ENCODE data around the gene COL28A1.
A peak's percentile ranks its signal among the peaks of the same experiment; 100 is the strongest.

Gene COL28A1

DNA sequence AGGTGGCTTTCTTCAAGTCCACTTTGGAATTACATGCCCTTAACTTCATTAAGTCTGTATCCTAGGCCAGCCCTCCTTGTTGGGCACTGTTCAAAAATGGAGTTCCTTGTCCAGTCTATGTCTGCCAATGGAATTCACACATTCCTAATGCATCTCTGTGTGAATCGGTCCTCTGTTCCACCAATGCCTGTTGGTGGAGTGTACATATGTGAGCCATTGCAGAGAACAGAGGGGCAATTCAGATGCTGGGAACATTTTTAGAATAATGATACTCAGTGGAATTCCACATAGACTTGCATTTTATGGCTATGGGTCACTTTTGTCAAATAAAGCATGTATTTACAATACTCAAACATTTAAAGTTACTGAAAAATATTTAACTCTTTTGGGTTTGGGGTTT lies 108.3 kb downstream of the COL28A1 start:
- Histone ChIP-seq H3K18ac (ENCODE audit: low read length) (no peak overlapping the region), H3K4ac (ENCODE audit: low read depth, low read length) (no peak overlapping the region), H3K4me3 (ENCODE audit: low read depth, low read length) (no peak overlapping the region), H2BK5ac (ENCODE audit: low read depth, low read length, poor library complexity) (no peak overlapping the region), H2BK12ac (ENCODE audit: low read length) (no peak overlapping the region), H4K8ac (ENCODE audit: low read depth, low read length) (no peak overlapping the region), H3K14ac (ENCODE audit: low read length) (no peak overlapping the region), H2BK120ac (ENCODE audit: insufficient read depth, low read length, poor library complexity) (no peak overlapping the region), H2AK5ac (ENCODE audit: low read length) (no peak overlapping the region), H3K23ac (ENCODE audit: low read length) (no peak overlapping the region), H3K4me2 (ENCODE audit: low read length) (no peak overlapping the region), H4K91ac (ENCODE audit: low read depth, low read length) (no peak overlapping the region), H3K79me2 (ENCODE audit: control insufficient read depth, insufficient read depth, low read length, poor library complexity) (no peaks in the 10 kb centered on the region), H3K79me1 (ENCODE audit: low read length) (no peaks in the 10 kb centered on the region), H3K27me3 (ENCODE audit: insufficient read depth, low read length) (no peaks in the 10 kb centered on the region), H4K12ac (ENCODE audit: low read depth, low read length) (no peak overlapping the region), H3K27ac (ENCODE audit: low read depth, low read length) (no peak overlapping the region), H3K36me3 (ENCODE audit: control insufficient read depth in 1 of 2, insufficient read depth in 2 of 2, low read length in 2 of 2) (no peaks in the 10 kb centered on the region), H2AFZ (ENCODE audit: insufficient read depth, low read length, poor library complexity) (no peak overlapping the region), H3K4me1 (ENCODE audit: control insufficient read depth in 1 of 2, insufficient read depth in 2 of 2, low read length in 2 of 2) (no peaks in the 10 kb centered on the region), H3K9me3 (ENCODE audit: insufficient read depth, low read depth, low read length) (no peaks in the 10 kb centered on the region), H3K9ac (ENCODE audit: low read length) (no peak overlapping the region)
- WGBS (ENCODE audit: extremely low coverage, insufficient coverage, insufficient read length): no CpG with 5 or more reads among the region's 1 CpG
- no peak for DNase-seq

DNA sequence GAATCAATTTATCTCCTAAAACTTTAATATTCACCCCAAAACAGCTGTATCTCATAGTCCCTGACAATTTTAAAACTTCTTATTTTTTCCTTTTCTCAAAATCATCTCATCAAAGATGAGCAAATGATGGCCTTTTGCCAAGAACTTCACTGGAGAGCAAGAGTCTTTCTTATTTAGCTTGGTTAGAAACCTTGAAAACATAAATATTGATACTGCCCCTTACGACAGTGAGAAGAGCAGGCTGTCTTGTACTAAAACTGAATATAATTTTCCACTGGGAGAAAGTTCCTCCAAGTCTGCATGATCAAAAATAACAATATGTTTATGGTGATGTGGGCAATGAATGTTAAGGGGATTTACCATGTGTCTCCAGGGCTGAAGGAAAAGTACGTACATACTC lies 109.0 kb downstream of the COL28A1 start:
- no peak overlapping the region for H3K9ac ChIP-seq (ENCODE audit: low read length)
- no peak overlapping the region for H4K91ac ChIP-seq (ENCODE audit: low read depth, low read length)
- no CpG with 5 or more reads among the region's 2 CpGs for whole genome bisulfite sequencing (ENCODE audit: extremely low coverage, insufficient coverage, insufficient read length)
- no peak overlapping the region for H4K8ac ChIP-seq (ENCODE audit: low read depth, low read length)
- no peak overlapping the region for H2AFZ ChIP-seq (ENCODE audit: insufficient read depth, low read length, poor library complexity)
- H2BK120ac ChIP-seq (ENCODE audit: insufficient read depth, low read length, poor library complexity): no peak overlapping the region
- no peak overlapping the region for H3K4ac ChIP-seq (ENCODE audit: low read depth, low read length)
- H3K36me3 ChIP-seq (ENCODE audit: control insufficient read depth in 1 of 2, insufficient read depth in 2 of 2, low read length in 2 of 2): no peaks in the 10 kb centered on the region
- no peak overlapping the region for H3K18ac ChIP-seq (ENCODE audit: low read length)
- no peak overlapping the region for H3K23ac ChIP-seq (ENCODE audit: low read length)
- no peak overlapping the region for H4K12ac ChIP-seq (ENCODE audit: low read depth, low read length)
- no peak overlapping the region for H3K4me2 ChIP-seq (ENCODE audit: low read length)
- H3K14ac ChIP-seq (ENCODE audit: low read length): no peak overlapping the region
- H3K79me1 ChIP-seq (ENCODE audit: low read length): no peaks in the 10 kb centered on the region
- DNase-seq: no peak
- H2BK12ac ChIP-seq (ENCODE audit: low read length): no peak overlapping the region
- H3K79me2 ChIP-seq (ENCODE audit: control insufficient read depth, insufficient read depth, low read length, poor library complexity): no peaks in the 10 kb centered on the region
- no peak overlapping the region for H3K27ac ChIP-seq (ENCODE audit: low read depth, low read length)
- no peak overlapping the region for H2AK5ac ChIP-seq (ENCODE audit: low read length)
- H3K4me1 ChIP-seq (ENCODE audit: control insufficient read depth in 1 of 2, insufficient read depth in 2 of 2, low read length in 2 of 2): no peaks in the 10 kb centered on the region
- no peaks in the 10 kb centered on the region for H3K27me3 ChIP-seq (ENCODE audit: insufficient read depth, low read length)
- no peaks in the 10 kb centered on the region for H3K9me3 ChIP-seq (ENCODE audit: insufficient read depth, low read depth, low read length)
- no peak overlapping the region for H3K4me3 ChIP-seq (ENCODE audit: low read depth, low read length)
- no peak overlapping the region for H2BK5ac ChIP-seq (ENCODE audit: low read depth, low read length, poor library complexity)

DNA sequence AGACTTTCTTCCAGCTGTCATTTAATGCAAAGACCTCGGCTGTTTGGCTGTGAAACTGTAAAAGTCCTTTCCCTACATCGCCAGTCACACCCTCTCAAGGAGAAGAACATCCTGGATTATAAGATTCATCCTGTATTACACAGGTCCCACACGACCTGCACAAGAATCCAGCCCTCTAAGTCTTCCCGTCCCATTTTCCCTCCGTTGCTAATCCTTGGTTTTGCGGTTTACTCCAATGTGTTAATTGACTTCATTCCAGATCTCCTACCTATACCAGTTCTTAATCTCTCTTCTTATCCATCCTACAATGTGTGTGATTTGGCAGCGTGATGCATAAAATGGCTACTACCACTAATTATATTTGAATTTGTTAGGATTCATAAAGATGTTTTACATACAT lies 110.4 kb downstream of the COL28A1 start:
- H2AFZ ChIP-seq (ENCODE audit: insufficient read depth, low read length, poor library complexity): no peak overlapping the region
- H4K91ac ChIP-seq (ENCODE audit: low read depth, low read length): no peak overlapping the region
- H3K9me3 ChIP-seq (ENCODE audit: insufficient read depth, low read depth, low read length): no peaks in the 10 kb centered on the region
- no peaks in the 10 kb centered on the region for H3K79me2 ChIP-seq (ENCODE audit: control insufficient read depth, insufficient read depth, low read length, poor library complexity)
- H2BK12ac ChIP-seq (ENCODE audit: low read length): no peak overlapping the region
- no peak overlapping the region for H4K8ac ChIP-seq (ENCODE audit: low read depth, low read length)
- H2AK5ac ChIP-seq (ENCODE audit: low read length): no peak overlapping the region
- H3K4me2 ChIP-seq (ENCODE audit: low read length): no peak overlapping the region
- H3K36me3 ChIP-seq (ENCODE audit: control insufficient read depth in 1 of 2, insufficient read depth in 2 of 2, low read length in 2 of 2): no peaks in the 10 kb centered on the region
- no peak overlapping the region for H3K14ac ChIP-seq (ENCODE audit: low read length)
- no peak overlapping the region for H3K9ac ChIP-seq (ENCODE audit: low read length)
- no peak overlapping the region for H3K4ac ChIP-seq (ENCODE audit: low read depth, low read length)
- no peaks in the 10 kb centered on the region for H3K79me1 ChIP-seq (ENCODE audit: low read length)
- no peak overlapping the region for H3K23ac ChIP-seq (ENCODE audit: low read length)
- H4K12ac ChIP-seq (ENCODE audit: low read depth, low read length): no peak overlapping the region
- H3K18ac ChIP-seq (ENCODE audit: low read length): no peak overlapping the region
- no peak overlapping the region for H2BK120ac ChIP-seq (ENCODE audit: insufficient read depth, low read length, poor library complexity)
- H3K27ac ChIP-seq (ENCODE audit: low read depth, low read length): no peak overlapping the region
- H3K4me1 ChIP-seq (ENCODE audit: control insufficient read depth in 1 of 2, insufficient read depth in 2 of 2, low read length in 2 of 2): no peaks in the 10 kb centered on the region
- no peak for DNase-seq
- no CpG with 5 or more reads among the region's 7 CpGs for WGBS (ENCODE audit: extremely low coverage, insufficient coverage, insufficient read length)
- no peak overlapping the region for H2BK5ac ChIP-seq (ENCODE audit: low read depth, low read length, poor library complexity)
- H3K4me3 ChIP-seq (ENCODE audit: low read depth, low read length): no peak overlapping the region
- H3K27me3 ChIP-seq (ENCODE audit: insufficient read depth, low read length): no peaks in the 10 kb centered on the region

DNA sequence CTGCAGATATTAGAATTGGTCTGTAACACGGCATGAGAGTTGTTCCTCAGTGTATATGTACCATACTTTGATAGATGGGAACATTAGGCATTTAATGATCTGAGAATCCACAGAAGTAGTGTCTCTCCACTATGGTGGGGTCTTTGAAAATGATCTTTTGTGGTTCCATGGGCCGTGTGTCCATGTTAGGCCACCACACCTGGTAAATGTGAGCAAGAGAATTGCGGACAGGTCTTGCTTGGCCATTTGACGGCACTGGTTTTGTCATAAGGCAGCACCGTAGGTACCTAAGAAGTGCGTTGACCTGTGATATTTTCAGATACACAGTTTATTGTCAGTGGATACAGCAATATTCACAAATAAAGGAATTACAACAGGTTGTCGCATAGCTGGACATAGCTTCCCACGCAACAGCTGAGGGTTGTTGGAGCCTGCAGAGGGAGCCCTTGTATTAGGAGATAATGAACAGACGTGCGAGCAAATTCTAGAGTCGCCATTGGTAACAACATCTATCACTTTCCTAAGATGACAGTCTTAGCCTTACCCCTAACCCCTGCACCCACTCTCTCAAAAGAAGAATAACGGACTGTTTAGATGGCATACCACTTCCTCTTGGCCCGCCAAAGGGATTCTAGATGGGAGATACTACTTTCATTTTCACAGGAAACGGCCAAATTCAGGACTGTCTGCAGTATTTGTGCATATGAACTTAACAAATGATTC lies 111.4 kb downstream of the COL28A1 start:
- Histone ChIP-seq H3K4me3 (ENCODE audit: low read depth, low read length) (no peak overlapping the region), H2BK120ac (ENCODE audit: insufficient read depth, low read length, poor library complexity) (no peak overlapping the region), H3K23ac (ENCODE audit: low read length) (no peak overlapping the region), H3K79me2 (ENCODE audit: control insufficient read depth, insufficient read depth, low read length, poor library complexity) (no peaks in the 10 kb centered on the region), H3K9ac (ENCODE audit: low read length) (no peak overlapping the region), H4K8ac (ENCODE audit: low read depth, low read length) (no peak overlapping the region), H4K91ac (ENCODE audit: low read depth, low read length) (no peak overlapping the region), H3K14ac (ENCODE audit: low read length) (no peak overlapping the region), H4K12ac (ENCODE audit: low read depth, low read length) (no peak overlapping the region), H2AK5ac (ENCODE audit: low read length) (no peak overlapping the region), H3K18ac (ENCODE audit: low read length) (no peak overlapping the region), H2AFZ (ENCODE audit: insufficient read depth, low read length, poor library complexity) (no peak overlapping the region), H3K4me1 (ENCODE audit: control insufficient read depth in 1 of 2, insufficient read depth in 2 of 2, low read length in 2 of 2) (no peaks in the 10 kb centered on the region), H3K4me2 (ENCODE audit: low read length) (peak overlapping the region; percentile 46), H3K9me3 (ENCODE audit: insufficient read depth, low read depth, low read length) (no peaks in the 10 kb centered on the region), H3K4ac (ENCODE audit: low read depth, low read length) (no peak overlapping the region), H3K36me3 (ENCODE audit: control insufficient read depth in 1 of 2, insufficient read depth in 2 of 2, low read length in 2 of 2) (no peaks in the 10 kb centered on the region), H3K27ac (ENCODE audit: low read depth, low read length) (no peak overlapping the region), H3K27me3 (ENCODE audit: insufficient read depth, low read length) (no peaks in the 10 kb centered on the region), H3K79me1 (ENCODE audit: low read length) (no peaks in the 10 kb centered on the region), H2BK5ac (ENCODE audit: low read depth, low read length, poor library complexity) (no peak overlapping the region), H2BK12ac (ENCODE audit: low read length) (no peak overlapping the region)
- no CpG with 5 or more reads among the region's 14 CpGs for WGBS (ENCODE audit: extremely low coverage, insufficient coverage, insufficient read length)
- peak; percentile 33 to 75 for DNase-seq

All from trophoblast cell (in vitro differentiated cells and primary cell).